GM18873 (cell line): Measurements from ENCODE around the gene KCNE5.
"Not testable (repeated sequence)": the region's sequence is repeated elsewhere in the genome, so short reads cannot be mapped to it uniquely, and the experiment has no call there.

Experiments
- ATAC-seq: cut with Tn5 transposase; IDR thresholded peaks from one replicate; pipeline ENCODE4 v1.9.1; 2021; ENCODE audit warnings: mild to moderate bottlenecking, moderate library complexity, moderate number of reproducible peaks; ENCODE audit not compliant: unreplicated experiment, low FRiP score

KCNE5 gene

GRCh38 chrX:109624641-109625616 lies at the start of gene KCNE5:
KCNE5 (minus strand) TSS chrX:109625172; CDS start chrX:109625020, 152 bp downstream.
- ATAC-seq: no peak

- ATAC-seq: no peak
These were observed 47.3 kb upstream of the KCNE5 start for GRCh38 chrX:109672239-109672638.

- not testable (repeated sequence) for ATAC-seq
These were observed 46.2 kb upstream of the KCNE5 start for GRCh38 chrX:109671170-109671569.

GRCh38 chrX:109667986-109668385 lies 43.0 kb upstream of the KCNE5 start:
- ATAC-seq: no peak

GRCh38 chrX:109660435-109661143 lies 35.6 kb upstream of the KCNE5 start:
- no peak for ATAC-seq

- no peak for ATAC-seq
These were observed 33.4 kb upstream of the KCNE5 start for GRCh38 chrX:109658391-109658790.

GRCh38 chrX:109657364-109657763 lies 32.4 kb upstream of the KCNE5 start:
- ATAC-seq: not testable (repeated sequence)

- ATAC-seq: no peak
These were observed 31.8 kb upstream of the KCNE5 start for GRCh38 chrX:109656774-109657173.

GRCh38 chrX:109655502-109656201 lies 30.7 kb upstream of the KCNE5 start:
- ATAC-seq: no peak

- ATAC-seq: no peak
These were observed 29.6 kb upstream of the KCNE5 start for GRCh38 chrX:109654516-109655109.

- ATAC-seq: not testable (repeated sequence)
These were observed 19.7 kb upstream of the KCNE5 start for GRCh38 chrX:109644671-109645070.

- ATAC-seq: no peak
These were observed 18.7 kb upstream of the KCNE5 start for GRCh38 chrX:109643687-109644086.

- ATAC-seq: no peak
These were observed 13.2 kb upstream of the KCNE5 start for GRCh38 chrX:109638158-109638557.

- not testable (repeated sequence) for ATAC-seq
These were observed 12.5 kb upstream of the KCNE5 start for GRCh38 chrX:109637477-109637876.

- no peak for ATAC-seq
These were observed 10.2 kb upstream of the KCNE5 start for GRCh38 chrX:109635146-109635545.

GRCh38 chrX:109632906-109633504 lies 8.0 kb upstream of the KCNE5 start:
- no peak for ATAC-seq

GRCh38 chrX:109629310-109629709 lies 4.3 kb upstream of the KCNE5 start:
- no peak for ATAC-seq

GRCh38 chrX:109626637-109627036 lies 1.7 kb upstream of the KCNE5 start:
- ATAC-seq: no peak

GRCh38 chrX:109623997-109624396 lies 975 bp downstream of the KCNE5 start:
- no peak for ATAC-seq

GRCh38 chrX:109622270-109622669 lies 2.7 kb downstream of the KCNE5 start:
- ATAC-seq: no peak
